PC-3 (cell line): ENCODE results near the gene LSR. TPM values are rescaled to one million over a fixed set of nuclear protein-coding genes. Genes with fewer than 3 reads are reported as not detected.

Source experiments
- ATAC-seq: fragments of 200-7000 bp; cut with Tn5 transposase; 2 replicates; pipeline ENCODE4 v1.9.1; 2020; ENCODE audit warnings: mild to moderate bottlenecking, moderate library complexity
- BruUV-seq: library from RNA; stranded (reverse); fragments of 400-500 nt; replicated peaks from 2 replicates; lab custom pipeline; 2021; lab: Mats Ljungman, UMichigan
- CTCF ChIA-PET: fragments of 300-600 bp; sonication (Branson Sonifier 250); formaldehyde crosslinking; loops from one replicate; lab custom pipeline; 2022; ENCODE audit warnings: antibody characterized with exemption; lab: Charles Lee
- POLR2A ChIA-PET: fragments of 300-600 bp; sonication (Branson Sonifier 250); formaldehyde crosslinking; loops from one replicate; lab custom pipeline; 2022; ENCODE audit warnings: antibody characterized with exemption; ENCODE audit not compliant: unreplicated experiment; lab: Charles Lee
- DNase-seq: peaks from one replicate; pipeline ENCODE4 v3.0.0-alpha.2; 2015
- H2AFZ ChIP-seq: fragments of 300-600 bp; sonication (generic); 2 replicates; pipeline ENCODE4 v1.6.0; 2016; ENCODE audit warnings: antibody characterized with exemption, low read length
- H3F3A ChIP-seq: fragments of 300-600 bp; sonication (generic); one replicate; pipeline ENCODE4 v1.6.0; 2017; ENCODE audit warnings: antibody characterized with exemption, low read length, control low read depth, mild to moderate bottlenecking; ENCODE audit not compliant: unreplicated experiment
- H3K27ac ChIP-seq: fragments of 300-600 bp; sonication (generic); 2 replicates; pipeline ENCODE4 v1.5.1; 2016; ENCODE audit warnings: mild to moderate bottlenecking, low read length
- H3K27me3 ChIP-seq: fragments of 300-600 bp; sonication (generic); 2 replicates; pipeline ENCODE4 v1.6.1; 2016; ENCODE audit warnings: low read length, mixed read lengths
- H3K36me3 ChIP-seq: fragments of 300-600 bp; sonication (generic); 2 replicates; pipeline ENCODE4 v1.6.1; 2016; ENCODE audit warnings: low read depth, mixed run types, low read length, mixed read lengths
- H3K4me1 ChIP-seq: fragments of 300-600 bp; sonication (generic); 2 replicates; pipeline ENCODE4 v1.5.1; 2016; ENCODE audit warnings: low read length; ENCODE audit not compliant: insufficient read depth
- H3K4me2 ChIP-seq: fragments of 300-600 bp; sonication (generic); 2 replicates; pipeline ENCODE4 v1.6.0; 2016; ENCODE audit warnings: low read length
- H3K4me3 ChIP-seq: fragments of 300-600 bp; sonication (generic); 2 replicates; pipeline ENCODE4 v1.5.1; 2016; ENCODE audit warnings: mild to moderate bottlenecking, low read length, mixed read lengths
- H3K79me2 ChIP-seq: fragments of 300-600 bp; sonication (generic); 2 replicates; pipeline ENCODE4 v1.6.1; 2017; ENCODE audit warnings: low read length, mixed read lengths
- H3K9ac ChIP-seq: fragments of 300-600 bp; sonication (generic); 2 replicates; pipeline ENCODE4 v1.6.0; 2016; ENCODE audit warnings: mild to moderate bottlenecking, low read length
- H3K9me2 ChIP-seq: fragments of 300-600 bp; sonication (generic); replicated peaks from 2 replicates; pipeline ENCODE4 v1.6.1; 2016; ENCODE audit warnings: mixed run types, low read length, mixed read lengths
- H3K9me3 ChIP-seq: fragments of 300-600 bp; sonication (generic); 2 replicates; pipeline ENCODE4 v1.6.1; 2016; ENCODE audit warnings: low read length, mixed read lengths
- H4K20me1 ChIP-seq: fragments of 300-600 bp; sonication (generic); 2 replicates; pipeline ENCODE4 v1.6.1; 2016; ENCODE audit warnings: low read length, mixed read lengths
- EZH2 ChIP-seq: fragments of 300-600 bp; sonication (generic); IDR thresholded peaks from one replicate; pipeline ENCODE4 v1.6.1; 2017; ENCODE audit warnings: antibody characterized with exemption, mild to moderate bottlenecking, low read length; ENCODE audit not compliant: unreplicated experiment
- EZH2phosphoT487 ChIP-seq: fragments of 300-600 bp; sonication (generic); IDR thresholded peaks from 2 replicates; pipeline ENCODE4 v1.6.1; 2018; ENCODE audit warnings: mild to moderate bottlenecking, antibody characterized with exemption, low read length, borderline replicate concordance
- intact Hi-C: fragments of 100-400 bp; cut with micrococcal nuclease; formaldehyde crosslinking; loops from 2 replicates; pipeline ENCODE4 v1.9.0; 2023
- total RNA-seq: library from RNA; depleted of rRNA; stranded (reverse); fragments of >200 nt; gene quantifications from 2 replicates; pipeline ENCODE4 v1.2.3, GENCODE V29; 2014
- TF ChIP-seq, protein P1 (sequence below): fragments of 300-600 bp; sonication (generic); conservative IDR thresholded peaks from 2 replicates; pipeline ENCODE4 v1.5.1; 2017; ENCODE audit warnings: antibody characterized with exemption, low read depth, mild to moderate bottlenecking, low read length

LSR gene
- total RNA-seq, 1 experiment from 2014 or later: 91.0 TPM

DNA sequence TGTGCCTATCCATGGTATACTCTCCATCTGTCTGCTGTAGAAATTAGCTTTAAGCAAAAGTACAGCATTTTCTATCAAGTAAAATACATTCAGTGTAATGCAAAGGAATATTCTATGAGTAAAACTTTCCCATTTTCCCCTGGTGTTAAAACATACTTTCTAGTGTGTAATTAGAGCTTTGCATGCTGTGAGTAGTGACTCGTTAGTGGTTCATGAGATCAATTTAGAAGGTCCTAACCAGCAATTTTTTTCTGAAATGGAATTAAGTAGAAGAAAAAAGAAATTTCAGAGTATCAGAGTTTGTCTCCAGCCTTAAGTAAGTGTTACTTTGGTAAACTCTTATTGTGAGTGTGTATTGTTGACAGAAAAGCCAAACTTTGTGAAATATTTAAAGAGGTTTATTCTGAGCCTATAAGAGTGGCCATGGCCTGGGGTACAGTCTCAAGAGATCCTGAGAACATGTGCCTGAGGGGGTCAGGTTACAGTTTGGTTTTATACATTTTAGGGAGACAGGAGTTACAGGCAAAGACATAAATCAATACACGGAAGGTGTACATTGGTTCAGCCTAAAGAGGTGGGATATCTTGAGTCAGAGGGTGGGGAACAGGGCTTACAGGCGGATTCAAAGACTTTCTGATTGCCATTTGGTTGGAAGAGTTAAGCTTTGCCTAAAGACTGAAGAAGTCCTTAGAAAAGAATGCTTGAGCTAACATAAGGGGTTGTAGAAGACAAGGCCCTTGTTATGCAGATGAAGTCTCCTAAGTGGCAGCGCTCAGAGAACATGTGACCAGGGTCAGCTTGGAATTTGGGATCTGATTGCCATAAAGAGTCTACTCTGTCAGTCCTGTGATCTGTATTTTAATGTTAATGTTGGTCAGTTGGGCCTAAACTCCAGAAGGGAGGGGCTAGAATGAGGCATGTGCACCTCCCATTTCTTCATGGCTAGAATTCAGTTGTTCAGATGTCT lies 45.8 kb upstream of the LSR start:
- Histone ChIP-seq H3K9ac (no peak overlapping the region), H3K79me2 (no peaks in the 10 kb centered on the region), H3K4me2 (no peak overlapping the region), H3K4me1 (no peaks in the 10 kb centered on the region), H3K36me3 (no peaks in the 10 kb centered on the region), H3F3A (no peaks in the 10 kb centered on the region), H4K20me1 (no peaks in the 10 kb centered on the region), H3K27me3 (0 out of 2 replicates have a peak, but pooled peaks cover 5% of the 10 kb centered on the region), H2AFZ (no peak overlapping the region), H3K9me3 (no peaks in the 10 kb centered on the region), H3K4me3 (no peak overlapping the region), H3K9me2 (no peaks in the 10 kb centered on the region), H3K27ac (no peak overlapping the region)
- TF ChIP-seq EZH2phosphoT487 (no peak), EZH2 (no peak)
- TF ChIP-seq, protein P1, sequence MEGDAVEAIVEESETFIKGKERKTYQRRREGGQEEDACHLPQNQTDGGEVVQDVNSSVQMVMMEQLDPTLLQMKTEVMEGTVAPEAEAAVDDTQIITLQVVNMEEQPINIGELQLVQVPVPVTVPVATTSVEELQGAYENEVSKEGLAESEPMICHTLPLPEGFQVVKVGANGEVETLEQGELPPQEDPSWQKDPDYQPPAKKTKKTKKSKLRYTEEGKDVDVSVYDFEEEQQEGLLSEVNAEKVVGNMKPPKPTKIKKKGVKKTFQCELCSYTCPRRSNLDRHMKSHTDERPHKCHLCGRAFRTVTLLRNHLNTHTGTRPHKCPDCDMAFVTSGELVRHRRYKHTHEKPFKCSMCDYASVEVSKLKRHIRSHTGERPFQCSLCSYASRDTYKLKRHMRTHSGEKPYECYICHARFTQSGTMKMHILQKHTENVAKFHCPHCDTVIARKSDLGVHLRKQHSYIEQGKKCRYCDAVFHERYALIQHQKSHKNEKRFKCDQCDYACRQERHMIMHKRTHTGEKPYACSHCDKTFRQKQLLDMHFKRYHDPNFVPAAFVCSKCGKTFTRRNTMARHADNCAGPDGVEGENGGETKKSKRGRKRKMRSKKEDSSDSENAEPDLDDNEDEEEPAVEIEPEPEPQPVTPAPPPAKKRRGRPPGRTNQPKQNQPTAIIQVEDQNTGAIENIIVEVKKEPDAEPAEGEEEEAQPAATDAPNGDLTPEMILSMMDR: no peak
- BruUV-seq: no TSS peak
- intact Hi-C loops: no loop called here
- DNase-seq (no peak), ATAC-seq (no peak)
- ChIA-PET CTCF (no interaction called here), POLR2A (no interaction called here)

DNA sequence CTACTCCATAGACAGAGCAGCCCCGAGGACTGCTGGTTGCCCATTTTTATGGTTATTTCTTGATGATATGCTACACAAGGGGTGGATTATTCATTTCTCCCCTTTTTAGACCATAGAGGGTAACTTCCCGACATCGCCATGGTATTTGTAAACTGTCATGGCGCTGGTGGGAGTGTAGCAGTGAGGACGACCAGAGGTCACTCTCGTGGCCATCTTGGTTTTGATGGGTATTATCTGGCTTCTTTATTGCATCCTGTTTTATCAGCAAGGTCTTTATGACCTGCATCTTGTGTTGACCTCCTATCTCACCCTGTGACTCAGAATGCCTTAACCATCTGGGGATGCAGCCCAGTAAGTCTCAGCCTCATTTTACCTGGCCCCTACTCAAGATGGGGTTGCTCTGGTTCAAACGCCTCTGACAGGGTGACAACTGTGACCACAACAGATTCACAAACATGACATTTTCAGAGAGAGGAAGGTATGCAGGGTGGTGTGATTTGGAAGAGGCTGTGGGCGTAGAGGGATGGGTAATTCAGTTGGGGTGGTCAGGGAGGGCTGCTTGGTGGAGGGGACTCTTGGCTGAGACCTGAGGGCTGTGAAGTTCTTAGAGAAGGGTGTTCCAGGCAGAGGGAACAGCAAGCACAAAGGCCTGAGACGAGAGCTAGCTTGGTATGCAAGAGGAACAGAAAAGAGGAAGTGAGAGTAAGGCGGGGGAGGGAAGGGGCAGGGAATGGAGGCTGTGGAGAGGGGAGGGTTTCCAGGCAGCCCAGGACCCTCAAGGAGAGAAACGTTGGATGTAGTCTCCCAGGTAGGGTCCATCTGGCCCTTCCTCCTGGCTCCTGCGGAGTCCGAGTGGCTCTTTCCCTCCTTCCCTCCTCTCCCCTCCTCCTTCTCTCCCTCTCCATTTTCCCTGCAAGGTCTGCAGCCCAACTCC lies 43.7 kb upstream of the LSR start:
- ChIA-PET CTCF (no interaction called here), POLR2A (no interaction called here)
- H3K9me2 ChIP-seq: no peaks in the 10 kb centered on the region
- TF ChIP-seq, protein P1: no peak
- TF ChIP-seq EZH2 (no peak), EZH2phosphoT487 (no peak)
- BruUV-seq: no TSS peak
- ATAC-seq (no peak), DNase-seq (no peak)
- no peaks in the 10 kb centered on the region for H4K20me1 ChIP-seq
- intact Hi-C loops: no loop called here
- no peak overlapping the region for H3K9ac ChIP-seq
- H3K27me3 ChIP-seq: no peaks in the 10 kb centered on the region
- H2AFZ ChIP-seq: no peak overlapping the region
- H3K4me1 ChIP-seq: no peaks in the 10 kb centered on the region
- no peak overlapping the region for H3K4me3 ChIP-seq
- H3K27ac ChIP-seq: no peak overlapping the region
- H3K9me3 ChIP-seq: no peaks in the 10 kb centered on the region
- no peaks in the 10 kb centered on the region for H3K36me3 ChIP-seq
- H3F3A ChIP-seq: no peaks in the 10 kb centered on the region
- H3K79me2 ChIP-seq: no peaks in the 10 kb centered on the region
- H3K4me2 ChIP-seq: no peak overlapping the region
